ENCODE results near the gene LCNL1.

DNA sequence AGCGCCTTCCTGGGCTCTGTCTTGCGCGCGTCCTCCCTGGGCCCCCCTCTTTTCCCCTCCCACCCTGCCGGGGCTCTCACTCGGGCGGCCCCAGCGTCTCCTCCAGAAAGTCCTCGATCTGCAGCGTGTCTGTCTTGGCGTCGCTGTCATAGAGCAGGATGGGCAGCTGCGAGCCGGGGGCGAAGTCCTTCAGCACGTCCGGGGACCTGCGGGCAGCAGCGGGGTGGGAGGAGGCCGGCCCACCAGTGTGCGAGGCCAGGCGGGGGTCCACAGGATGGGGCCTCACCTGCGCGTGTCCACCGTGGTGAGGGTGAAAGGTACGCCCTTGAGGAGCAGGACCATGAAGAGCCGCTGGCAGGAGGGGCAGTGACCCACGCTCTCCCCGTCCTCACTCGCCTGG is 12.6 kb downstream of the LCNL1 start:
- TF ChIP-seq, protein P1, sequence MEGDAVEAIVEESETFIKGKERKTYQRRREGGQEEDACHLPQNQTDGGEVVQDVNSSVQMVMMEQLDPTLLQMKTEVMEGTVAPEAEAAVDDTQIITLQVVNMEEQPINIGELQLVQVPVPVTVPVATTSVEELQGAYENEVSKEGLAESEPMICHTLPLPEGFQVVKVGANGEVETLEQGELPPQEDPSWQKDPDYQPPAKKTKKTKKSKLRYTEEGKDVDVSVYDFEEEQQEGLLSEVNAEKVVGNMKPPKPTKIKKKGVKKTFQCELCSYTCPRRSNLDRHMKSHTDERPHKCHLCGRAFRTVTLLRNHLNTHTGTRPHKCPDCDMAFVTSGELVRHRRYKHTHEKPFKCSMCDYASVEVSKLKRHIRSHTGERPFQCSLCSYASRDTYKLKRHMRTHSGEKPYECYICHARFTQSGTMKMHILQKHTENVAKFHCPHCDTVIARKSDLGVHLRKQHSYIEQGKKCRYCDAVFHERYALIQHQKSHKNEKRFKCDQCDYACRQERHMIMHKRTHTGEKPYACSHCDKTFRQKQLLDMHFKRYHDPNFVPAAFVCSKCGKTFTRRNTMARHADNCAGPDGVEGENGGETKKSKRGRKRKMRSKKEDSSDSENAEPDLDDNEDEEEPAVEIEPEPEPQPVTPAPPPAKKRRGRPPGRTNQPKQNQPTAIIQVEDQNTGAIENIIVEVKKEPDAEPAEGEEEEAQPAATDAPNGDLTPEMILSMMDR (IDR thresholded peaks at IDR 0.05), result no peak
- TF ChIP-seq POLR2A (IDR thresholded peaks at IDR 0.05), result no peak
